Body of pancreas (tissue), 4 donors: Measurements from ENCODE around the gene ANGPTL2.

Experiments
- POLR2A ChIP-seq, 3 donors: fragments of 450-650 bp; IDR thresholded peaks; one replicate each; pipeline ENCODE4 v1.6.1; 2016; ENCODE audit warnings: antibody characterized with exemption in 3 of 3, mild to moderate bottlenecking in 2 of 3
- TF ChIP-seq, protein P1 (sequence below), 7 experiments: fragments of 450-650 bp in 4 of 7; fragments of 200-600 bp in 3 of 7; sonication (generic) in 3 of 7; IDR thresholded peaks; one replicate each; pipeline ENCODE4 v1.5.1; 2016 to 2019; ENCODE audit warnings: antibody characterized with exemption in 7 of 7

DNA sequence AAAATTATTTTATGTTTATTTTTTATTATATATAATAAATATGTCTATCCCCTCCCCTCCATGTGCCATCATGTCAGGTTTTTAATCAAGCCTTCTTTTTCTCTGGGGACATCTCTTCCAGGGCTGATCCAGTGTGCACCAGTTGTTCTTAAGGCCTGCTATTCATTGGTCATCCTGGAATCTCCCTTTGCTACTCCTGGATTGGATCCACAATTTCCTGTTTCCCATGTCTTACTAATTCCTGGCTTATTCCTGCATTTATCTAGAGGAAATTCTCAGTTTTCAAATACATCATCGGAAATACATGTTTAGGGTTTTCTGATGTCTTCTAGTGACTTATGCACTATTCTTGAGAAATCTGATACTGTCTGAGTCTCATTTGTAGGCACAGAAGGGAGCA lies 56.8 kb downstream of the ANGPTL2 start:
- TF ChIP-seq, protein P1, sequence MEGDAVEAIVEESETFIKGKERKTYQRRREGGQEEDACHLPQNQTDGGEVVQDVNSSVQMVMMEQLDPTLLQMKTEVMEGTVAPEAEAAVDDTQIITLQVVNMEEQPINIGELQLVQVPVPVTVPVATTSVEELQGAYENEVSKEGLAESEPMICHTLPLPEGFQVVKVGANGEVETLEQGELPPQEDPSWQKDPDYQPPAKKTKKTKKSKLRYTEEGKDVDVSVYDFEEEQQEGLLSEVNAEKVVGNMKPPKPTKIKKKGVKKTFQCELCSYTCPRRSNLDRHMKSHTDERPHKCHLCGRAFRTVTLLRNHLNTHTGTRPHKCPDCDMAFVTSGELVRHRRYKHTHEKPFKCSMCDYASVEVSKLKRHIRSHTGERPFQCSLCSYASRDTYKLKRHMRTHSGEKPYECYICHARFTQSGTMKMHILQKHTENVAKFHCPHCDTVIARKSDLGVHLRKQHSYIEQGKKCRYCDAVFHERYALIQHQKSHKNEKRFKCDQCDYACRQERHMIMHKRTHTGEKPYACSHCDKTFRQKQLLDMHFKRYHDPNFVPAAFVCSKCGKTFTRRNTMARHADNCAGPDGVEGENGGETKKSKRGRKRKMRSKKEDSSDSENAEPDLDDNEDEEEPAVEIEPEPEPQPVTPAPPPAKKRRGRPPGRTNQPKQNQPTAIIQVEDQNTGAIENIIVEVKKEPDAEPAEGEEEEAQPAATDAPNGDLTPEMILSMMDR (IDR thresholded peaks at IDR 0.05): no peak
- TF ChIP-seq POLR2A (IDR thresholded peaks at IDR 0.05): no peak
